ENCODE data around the gene SYT2. TPM values are rescaled to one million over a fixed set of nuclear protein-coding genes. Genes with fewer than 3 reads are reported as not detected.

Gene SYT2
- total RNA-seq, 1 donor, result under 0.01 TPM

DNA sequence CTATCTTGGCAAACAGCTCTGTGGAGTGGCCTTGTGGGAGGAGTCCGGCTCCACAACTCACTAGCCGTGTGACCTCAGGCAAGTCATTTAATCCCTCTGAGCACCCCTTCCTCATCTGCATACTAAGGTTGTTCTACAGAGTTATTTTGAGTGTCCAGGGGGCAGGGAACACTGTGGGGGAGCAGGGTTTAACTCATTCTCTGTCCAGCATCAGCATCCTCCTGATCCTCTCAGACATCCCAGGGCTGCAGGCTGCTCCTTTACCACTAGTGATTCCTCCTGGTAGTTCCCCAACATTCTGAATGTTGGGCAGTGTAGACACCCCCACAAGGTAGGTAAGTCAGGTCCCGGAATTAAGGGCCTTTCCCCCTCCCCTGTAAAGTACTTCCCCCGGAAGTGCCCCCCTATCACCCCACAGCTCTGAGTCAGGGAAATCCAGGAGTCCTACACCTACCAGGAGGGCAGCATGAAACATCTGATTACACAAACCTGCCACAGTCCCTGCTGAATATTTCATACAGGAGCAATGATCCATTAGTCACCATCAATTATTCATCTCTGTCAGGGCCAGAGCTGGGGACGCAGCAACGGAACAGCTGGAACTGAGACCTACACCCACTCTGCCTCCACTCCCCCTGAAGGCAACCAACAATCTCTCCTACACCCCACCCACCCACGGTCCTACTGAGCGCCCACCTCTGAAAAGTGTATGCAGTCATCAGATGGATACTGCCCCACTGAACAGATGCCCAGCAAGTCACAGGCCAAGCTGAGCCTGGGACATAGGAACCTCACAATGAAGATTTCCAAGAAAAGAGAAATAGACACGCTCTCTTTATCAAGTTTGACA is 20.5 kb downstream of the SYT2 start:
- no peaks in the 10 kb centered on the region for H3K9me3 ChIP-seq (ENCODE audit: low read depth, low read length)
- H3K4me3 ChIP-seq (ENCODE audit: low read length), result no peak overlapping the region
- H3K4me1 ChIP-seq (ENCODE audit: insufficient read depth, low read length), result no peaks in the 10 kb centered on the region
- H3K27me3 ChIP-seq (ENCODE audit: insufficient read depth, low read length), result peaks cover 14% of the 10 kb centered on the region

GRCh38 chr1:202689082-202689481 is 21.2 kb downstream of the SYT2 start:
- Histone ChIP-seq H3K27me3 (ENCODE audit: insufficient read depth, low read length) (peaks cover 12% of the 10 kb centered on the region), H3K4me1 (ENCODE audit: insufficient read depth, low read length) (no peaks in the 10 kb centered on the region), H3K4me3 (ENCODE audit: low read length) (no peak overlapping the region), H3K9me3 (ENCODE audit: low read depth, low read length) (no peaks in the 10 kb centered on the region)

- Histone ChIP-seq H3K9me3 (ENCODE audit: low read depth, low read length) (no peaks in the 10 kb centered on the region), H3K4me1 (ENCODE audit: insufficient read depth, low read length) (no peaks in the 10 kb centered on the region), H3K4me3 (ENCODE audit: low read length) (no peak overlapping the region), H3K27me3 (ENCODE audit: insufficient read depth, low read length) (peaks cover 8% of the 10 kb centered on the region)
Observed at GRCh38 chr1:202688401-202688800, 21.9 kb downstream of the SYT2 start.

DNA sequence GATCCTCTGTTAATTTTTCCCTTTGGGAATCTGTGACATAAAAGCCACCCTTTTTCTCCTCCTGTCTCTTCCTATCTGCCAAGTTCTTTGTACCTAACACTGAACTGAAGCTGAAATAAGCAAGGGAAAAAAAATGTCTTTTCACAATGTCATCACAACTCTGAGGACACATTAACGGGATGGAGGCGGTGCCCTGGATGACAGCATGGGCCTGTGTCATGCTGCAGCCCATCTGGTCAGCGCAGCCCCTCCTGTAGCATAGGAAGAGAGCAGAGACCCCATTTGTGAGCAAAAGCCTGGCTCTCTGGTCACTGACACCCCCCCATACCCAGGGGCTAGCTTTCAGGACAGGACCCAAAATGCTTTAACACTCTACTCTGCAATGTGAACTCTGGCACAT is 22.5 kb downstream of the SYT2 start:
- no peaks in the 10 kb centered on the region for H3K9me3 ChIP-seq (ENCODE audit: low read depth, low read length)
- H3K4me1 ChIP-seq (ENCODE audit: insufficient read depth, low read length), result no peaks in the 10 kb centered on the region
- H3K4me3 ChIP-seq (ENCODE audit: low read length), result no peak overlapping the region
- H3K27me3 ChIP-seq (ENCODE audit: insufficient read depth, low read length), result peaks cover 8% of the 10 kb centered on the region

- Histone ChIP-seq H3K9me3 (ENCODE audit: low read depth, low read length) (no peaks in the 10 kb centered on the region), H3K4me1 (ENCODE audit: insufficient read depth, low read length) (no peaks in the 10 kb centered on the region), H3K27me3 (ENCODE audit: insufficient read depth, low read length) (peaks cover 8% of the 10 kb centered on the region), H3K4me3 (ENCODE audit: low read length) (no peak overlapping the region)
Observed at GRCh38 chr1:202687370-202687769, 22.9 kb downstream of the SYT2 start.

- no peak overlapping the region for H3K4me3 ChIP-seq (ENCODE audit: low read length)
- H3K27me3 ChIP-seq (ENCODE audit: insufficient read depth, low read length), result peaks cover 14% of the 10 kb centered on the region
- H3K4me1 ChIP-seq (ENCODE audit: insufficient read depth, low read length), result no peaks in the 10 kb centered on the region
- no peaks in the 10 kb centered on the region for H3K9me3 ChIP-seq (ENCODE audit: low read depth, low read length)
Observed at GRCh38 chr1:202685641-202686040, 24.6 kb downstream of the SYT2 start.

DNA sequence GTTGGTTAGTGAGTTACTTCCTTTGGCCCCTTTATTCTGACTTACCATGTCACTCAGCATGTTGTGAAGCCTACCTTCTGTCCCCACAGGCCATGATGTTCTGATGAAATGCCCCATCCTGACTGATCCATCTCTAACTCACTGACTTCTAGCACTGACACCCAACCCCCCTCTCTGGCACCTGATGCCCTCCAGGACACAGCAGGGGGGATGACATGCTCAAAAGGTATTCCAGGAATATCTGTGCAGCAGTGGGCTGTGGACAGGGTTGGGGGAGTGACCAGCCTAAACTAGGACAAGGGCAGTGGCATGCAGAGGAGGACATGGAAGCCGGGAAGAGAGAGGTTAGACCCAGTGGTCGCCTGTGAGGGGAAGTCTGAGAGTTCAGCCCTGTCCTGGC is 25.5 kb downstream of the SYT2 start:
- Histone ChIP-seq H3K9me3 (ENCODE audit: low read depth, low read length) (no peaks in the 10 kb centered on the region), H3K4me1 (ENCODE audit: insufficient read depth, low read length) (no peaks in the 10 kb centered on the region), H3K4me3 (ENCODE audit: low read length) (no peak overlapping the region), H3K27me3 (ENCODE audit: insufficient read depth, low read length) (peaks cover 15% of the 10 kb centered on the region)

GRCh38 chr1:202683029-202683428 is 27.2 kb downstream of the SYT2 start:
- H3K9me3 ChIP-seq (ENCODE audit: low read depth, low read length), result no peaks in the 10 kb centered on the region
- no peak overlapping the region for H3K4me3 ChIP-seq (ENCODE audit: low read length)
- H3K27me3 ChIP-seq (ENCODE audit: insufficient read depth, low read length), result peaks cover 13% of the 10 kb centered on the region

DNA sequence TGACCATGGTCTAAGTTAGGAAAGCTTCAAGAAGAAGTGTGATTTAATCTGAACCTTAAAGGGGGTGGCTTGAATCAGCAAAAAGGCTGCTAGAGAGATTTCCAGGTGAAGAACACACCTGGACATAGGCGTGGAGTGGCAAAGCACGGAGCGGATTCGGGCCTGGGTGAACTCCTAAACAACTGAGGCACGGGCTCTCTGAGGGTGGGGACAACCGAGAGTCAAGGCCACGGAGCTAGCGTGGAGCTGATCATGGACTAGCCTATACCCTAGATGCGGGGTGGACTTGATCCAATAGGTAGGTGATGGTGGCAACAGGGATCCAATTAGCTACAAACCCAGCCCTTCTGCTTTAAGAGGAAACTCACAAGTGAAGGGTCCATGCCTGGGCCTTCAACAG is 27.8 kb downstream of the SYT2 start:
- Histone ChIP-seq H3K9me3 (ENCODE audit: low read depth, low read length) (no peaks in the 10 kb centered on the region), H3K4me1 (ENCODE audit: insufficient read depth, low read length) (no peaks in the 10 kb centered on the region), H3K4me3 (ENCODE audit: low read length) (no peak overlapping the region), H3K27me3 (ENCODE audit: insufficient read depth, low read length) (peaks cover 13% of the 10 kb centered on the region)

More at GRCh38 chr1:202683029-202683428, 27.2 kb downstream of the SYT2 start:
- H3K4me1 ChIP-seq (ENCODE audit: insufficient read depth, low read length), result no peaks in the 10 kb centered on the region

DNA sequence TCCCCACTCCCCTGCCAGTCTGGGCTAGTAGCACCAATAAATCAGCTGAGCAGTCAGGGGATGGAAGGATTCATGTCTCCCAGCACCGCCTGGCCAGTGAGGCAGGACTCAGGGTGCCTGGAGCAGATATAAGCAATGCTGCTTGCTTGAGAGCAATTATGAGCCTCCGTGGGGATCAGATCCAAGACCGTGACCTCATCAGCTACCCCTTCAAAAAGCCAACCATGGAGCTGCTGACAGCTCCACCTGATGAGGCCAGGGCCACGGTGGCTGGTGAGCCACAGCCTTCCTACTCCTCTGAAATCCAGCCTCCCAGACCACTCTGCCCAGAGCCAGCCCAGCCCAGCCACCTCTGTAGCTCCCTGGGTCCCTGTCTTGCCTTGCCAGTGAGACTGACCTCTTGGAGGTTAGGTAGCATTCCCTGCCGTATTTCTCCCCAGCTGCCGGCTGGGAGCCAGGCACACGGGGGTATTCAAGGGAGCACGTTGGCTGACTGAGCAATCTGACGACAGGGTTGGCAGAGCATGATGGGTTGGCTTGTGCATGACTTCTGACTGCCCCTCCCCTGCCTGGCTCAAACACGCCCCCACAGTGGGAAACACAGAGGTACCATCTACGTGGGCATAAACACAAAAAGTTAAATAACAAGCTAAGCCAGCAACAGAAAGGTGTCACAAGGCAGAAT is 28.4 kb downstream of the SYT2 start:
- H3K27me3 ChIP-seq (ENCODE audit: insufficient read depth, low read length), result peaks cover 15% of the 10 kb centered on the region
- H3K9me3 ChIP-seq (ENCODE audit: low read depth, low read length), result no peaks in the 10 kb centered on the region
- no peaks in the 10 kb centered on the region for H3K4me1 ChIP-seq (ENCODE audit: insufficient read depth, low read length)
- H3K4me3 ChIP-seq (ENCODE audit: low read length), result no peak overlapping the region

DNA sequence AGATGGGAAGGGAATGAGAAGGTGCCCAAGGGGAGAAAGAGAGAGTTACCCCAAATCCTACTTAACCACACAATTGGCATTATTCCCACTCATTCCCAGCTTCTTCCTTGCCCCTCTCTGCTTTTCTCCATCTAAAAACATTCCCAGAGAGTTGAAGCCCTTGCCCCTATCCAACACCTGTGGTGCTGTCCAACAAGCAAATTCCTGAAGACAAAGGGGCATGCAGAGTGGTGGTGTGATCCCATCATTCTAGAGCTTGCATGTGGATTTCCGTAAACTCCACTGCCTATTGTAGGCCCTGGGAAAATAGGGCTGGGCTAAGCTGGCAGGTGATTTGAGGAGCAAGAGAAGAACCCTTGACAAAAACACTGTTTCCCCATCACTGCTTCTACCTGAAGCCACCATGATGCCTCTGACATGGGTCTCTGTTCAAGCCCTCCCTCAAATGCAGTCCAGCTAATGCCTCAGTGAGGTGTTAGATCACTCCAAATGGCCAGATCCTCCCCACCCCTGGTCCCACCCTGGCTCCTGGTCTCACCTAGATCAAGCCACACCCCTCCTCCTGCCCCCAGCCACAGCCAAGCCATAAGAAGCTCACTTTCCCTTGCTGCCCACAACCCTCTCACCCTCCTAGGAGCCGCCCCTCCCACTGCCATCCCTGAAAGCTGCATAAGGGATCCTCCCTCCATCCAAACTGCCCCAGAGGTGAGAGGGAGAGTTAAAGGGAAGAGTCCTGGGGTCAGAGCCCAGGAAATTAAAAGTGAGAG is 29.5 kb downstream of the SYT2 start:
- H3K4me1 ChIP-seq (ENCODE audit: insufficient read depth, low read length), result no peaks in the 10 kb centered on the region
- H3K4me3 ChIP-seq (ENCODE audit: low read length), result no peak overlapping the region
- H3K27me3 ChIP-seq (ENCODE audit: insufficient read depth, low read length), result peaks cover 17% of the 10 kb centered on the region

DNA sequence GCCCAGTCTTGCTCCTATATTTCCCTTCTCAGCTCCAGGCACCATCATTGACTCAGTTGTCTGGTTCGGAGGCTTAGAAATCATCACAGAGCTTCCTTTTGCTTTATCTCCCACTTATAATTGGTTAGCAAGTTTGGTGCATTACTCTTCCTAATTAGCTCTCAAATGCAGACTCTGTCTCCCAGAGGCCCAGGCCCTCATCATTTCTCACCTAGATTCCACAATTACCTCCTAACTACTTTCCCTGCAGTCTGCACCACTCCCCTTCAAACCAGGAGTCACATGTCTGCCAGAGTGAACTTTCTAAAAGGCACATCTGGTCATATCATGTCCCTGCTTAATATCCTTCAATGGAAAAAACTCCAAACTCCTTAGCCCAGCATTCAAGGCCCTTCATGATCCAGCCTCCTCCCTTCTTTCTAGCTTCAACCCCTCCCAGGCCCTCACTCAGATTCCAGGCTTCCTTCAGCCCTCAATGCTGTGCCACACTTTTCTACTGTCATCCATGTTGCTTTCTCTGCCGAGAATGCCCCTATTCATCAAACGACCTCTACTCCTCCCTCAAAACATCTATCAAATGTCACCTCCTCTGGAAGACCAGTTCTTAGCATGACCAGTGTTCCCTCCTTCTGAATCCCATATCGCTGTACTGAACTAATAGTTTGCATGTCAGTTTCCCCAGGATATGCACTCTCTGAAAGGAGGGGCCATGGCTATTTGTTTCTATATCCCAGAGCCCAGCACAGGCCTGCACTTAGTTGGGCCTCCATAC is 30.7 kb downstream of the SYT2 start:
- H3K4me3 ChIP-seq (ENCODE audit: low read length), result no peak overlapping the region
- H3K4me1 ChIP-seq (ENCODE audit: insufficient read depth, low read length), result no peaks in the 10 kb centered on the region
- peaks cover 17% of the 10 kb centered on the region for H3K27me3 ChIP-seq (ENCODE audit: insufficient read depth, low read length)
- no peaks in the 10 kb centered on the region for H3K9me3 ChIP-seq (ENCODE audit: low read depth, low read length)

More for the DNA sequence above, 29.5 kb downstream of the SYT2 start:
- H3K9me3 ChIP-seq (ENCODE audit: low read depth, low read length), result no peaks in the 10 kb centered on the region

DNA sequence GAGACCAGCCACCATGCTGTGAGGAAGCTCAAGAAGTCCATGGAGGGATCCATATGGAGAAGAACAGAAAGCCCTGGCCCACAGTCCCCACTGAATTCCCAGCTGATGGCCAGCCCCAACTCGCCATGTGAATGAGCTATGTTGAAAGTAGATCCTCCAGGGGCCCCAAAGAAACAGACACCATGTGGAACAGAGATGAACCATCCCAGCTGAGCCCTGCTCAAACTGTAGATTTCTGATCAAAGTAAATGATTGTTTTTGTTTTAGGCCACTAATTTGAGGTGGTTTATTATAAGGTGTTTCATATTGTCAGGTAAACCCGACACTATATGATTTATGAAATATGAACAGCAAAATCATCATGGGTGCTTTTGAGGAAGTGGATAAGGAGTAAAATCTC is 32.8 kb downstream of the SYT2 start:
- H3K27me3 ChIP-seq (ENCODE audit: insufficient read depth, low read length), result peaks cover 13% of the 10 kb centered on the region
- no peak overlapping the region for H3K4me3 ChIP-seq (ENCODE audit: low read length)
- H3K4me1 ChIP-seq (ENCODE audit: insufficient read depth, low read length), result no peaks in the 10 kb centered on the region
- no peaks in the 10 kb centered on the region for H3K9me3 ChIP-seq (ENCODE audit: low read depth, low read length)

DNA sequence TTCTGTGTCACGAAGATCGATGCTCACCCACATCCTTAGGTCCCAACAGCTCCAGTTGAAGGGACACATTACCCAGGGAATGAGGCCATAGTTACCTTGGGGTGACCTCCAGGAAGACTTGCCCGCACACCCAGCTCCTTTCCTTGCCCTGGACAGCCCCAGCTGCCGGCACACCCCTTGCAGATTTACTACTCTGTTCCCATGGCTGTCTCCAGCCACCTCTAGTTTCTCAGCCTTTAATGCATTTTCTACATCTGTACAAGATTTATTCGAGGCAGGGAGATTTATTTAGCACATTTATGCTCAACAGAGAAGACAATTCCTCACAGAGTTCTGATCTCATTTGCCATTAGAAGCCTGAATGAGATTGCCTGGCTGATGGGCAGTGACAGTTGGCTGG is 36.7 kb downstream of the SYT2 start:
- Histone ChIP-seq H3K4me1 (ENCODE audit: insufficient read depth, low read length) (no peaks in the 10 kb centered on the region), H3K9me3 (ENCODE audit: low read depth, low read length) (no peaks in the 10 kb centered on the region), H3K4me3 (ENCODE audit: low read length) (no peak overlapping the region), H3K27me3 (ENCODE audit: insufficient read depth, low read length) (peaks cover 4% of the 10 kb centered on the region)

Data from mononuclear cell (primary cell).